Fibroblast of the aortic adventitia (primary cell): ENCODE results near the gene ING4. TPM values are rescaled to one million over a fixed set of nuclear protein-coding genes. Genes with fewer than 3 reads are reported as not detected.

Source experiments
- DNase-seq: peaks from one replicate; pipeline ENCODE4 v3.0.0-alpha.2; 2010; ENCODE audit warnings: low read depth
- H3K4me3 ChIP-seq: 2 replicates; pipeline ENCODE4 v1.5.1; 2011; ENCODE audit warnings: low read depth, mild to moderate bottlenecking, control low read depth, low read length, moderate library complexity
- CTCF ChIP-seq: IDR thresholded peaks from 2 replicates; pipeline ENCODE4 v1.5.1; 2011; ENCODE audit warnings: mild to moderate bottlenecking, low read length, control low read depth, inconsistent platforms; ENCODE audit not compliant: insufficient read depth
- total RNA-seq: library from RNA; depleted of rRNA; stranded (reverse); fragments of >200 nt; gene quantifications from 2 replicates; pipeline ENCODE4 v1.2.3, GENCODE V29; 2012; ENCODE audit warnings: low replicate concordance

Gene ING4
- total RNA-seq, 1 donor, result 34.1 TPM

GRCh38 chr12:6688543-6688998 lies 25.7 kb upstream of the ING4 start:
- no peak for DNase-seq
- TF ChIP-seq CTCF, result no peak
- peak overlapping the region; percentile 97 for H3K4me3 ChIP-seq

DNA sequence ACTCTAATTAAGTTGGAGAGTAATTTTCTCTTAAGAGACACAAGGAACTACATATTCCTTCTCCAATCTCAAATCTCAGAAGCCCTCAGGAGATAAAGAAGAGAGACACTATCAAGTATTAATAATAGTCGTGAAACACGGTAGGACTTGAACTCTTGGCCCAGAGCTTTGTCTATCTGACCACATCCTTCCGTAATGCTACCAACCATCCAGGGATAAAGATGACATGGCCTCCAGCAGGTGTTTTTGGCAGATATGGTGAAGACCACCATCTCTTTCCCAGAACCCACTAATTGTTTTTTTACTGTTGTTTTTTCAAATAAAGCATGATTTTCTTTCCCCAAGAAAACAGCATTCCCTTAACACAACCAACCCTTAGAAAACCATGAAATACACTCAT lies 22.9 kb upstream of the ING4 start:
- TF ChIP-seq CTCF, result no peak
- H3K4me3 ChIP-seq, result no peak overlapping the region
- DNase-seq, result no peak

DNA sequence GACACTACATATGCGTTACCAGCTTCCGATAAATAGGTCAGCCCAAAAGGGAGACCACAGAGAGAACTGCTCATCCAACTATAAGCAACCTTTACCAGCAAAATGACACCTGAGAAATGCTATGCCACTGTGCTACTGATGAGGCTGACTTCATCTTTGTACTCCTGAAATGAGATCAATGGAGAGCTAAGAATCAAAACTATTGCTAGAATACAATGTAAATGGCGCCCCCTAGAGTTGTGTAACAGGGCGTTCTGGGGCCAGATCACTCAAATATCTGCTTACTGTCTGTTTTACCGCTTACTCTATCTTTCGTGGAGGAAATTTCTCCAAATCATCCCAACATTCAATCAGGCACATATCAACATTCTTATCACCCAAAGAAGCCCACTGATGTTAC lies 21.7 kb upstream of the ING4 start:
- peak; percentile 45 for TF ChIP-seq CTCF
- no peak for DNase-seq
- no peak overlapping the region for H3K4me3 ChIP-seq

GRCh38 chr12:6676962-6677361 lies 14.0 kb upstream of the ING4 start:
- no peak overlapping the region for H3K4me3 ChIP-seq
- no peak for TF ChIP-seq CTCF
- DNase-seq, result no peak

DNA sequence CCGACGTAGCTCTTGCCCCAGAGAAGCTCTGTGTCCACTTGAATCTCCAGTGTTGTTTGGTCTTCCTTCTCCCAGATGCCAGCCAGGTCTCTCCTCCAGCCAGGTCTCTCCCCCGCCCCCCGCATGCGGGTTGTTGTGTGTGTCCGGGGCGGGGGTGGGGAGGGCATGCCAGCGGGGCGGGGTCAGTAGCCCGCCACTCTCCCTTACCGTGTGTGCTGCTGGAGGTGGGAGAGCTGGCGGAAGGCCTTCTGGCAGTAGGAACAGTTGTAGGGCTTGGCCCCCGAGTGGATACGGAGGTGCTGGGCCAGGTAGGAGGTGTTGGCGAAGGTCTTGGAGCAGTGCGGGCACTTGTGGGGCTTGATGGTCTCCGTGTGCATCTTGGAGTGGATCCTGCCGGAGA lies 9.2 kb upstream of the ING4 start:
- no peak for TF ChIP-seq CTCF
- DNase-seq, result no peak
- no peak overlapping the region for H3K4me3 ChIP-seq

DNA sequence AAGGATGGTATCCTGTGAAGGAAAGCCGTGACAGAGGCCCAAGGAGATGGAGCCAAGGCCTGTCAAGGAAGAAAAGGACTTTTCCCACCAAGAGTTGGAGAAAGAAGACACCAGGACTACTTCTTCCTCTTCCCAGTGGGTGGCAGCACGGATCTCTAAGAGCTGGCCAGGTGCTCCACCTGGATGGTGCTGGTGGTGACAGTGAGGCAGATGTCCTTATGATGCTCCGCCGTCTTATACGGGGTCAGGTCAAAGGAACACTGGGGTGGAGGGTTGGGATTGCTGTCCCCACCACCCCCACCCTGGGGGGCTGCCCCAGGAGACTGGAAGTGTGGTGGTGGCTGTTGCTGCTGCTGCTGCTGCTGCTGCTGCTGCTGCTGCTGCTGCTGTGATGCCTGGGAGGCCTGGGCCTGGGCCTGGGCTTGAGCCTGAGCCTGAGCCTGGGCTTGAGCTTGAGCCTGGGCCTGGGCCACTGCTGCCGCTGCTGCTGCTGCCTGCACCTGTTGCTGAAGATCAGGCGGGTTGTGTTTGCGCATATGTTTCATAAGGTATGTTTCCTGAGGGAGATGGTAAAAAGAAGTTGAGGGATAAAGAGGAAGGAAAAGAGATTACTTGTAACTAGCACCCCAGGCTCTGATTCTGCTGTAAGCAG lies 4.8 kb upstream of the ING4 start:
- no peak for TF ChIP-seq CTCF
- H3K4me3 ChIP-seq, result no peak overlapping the region
- DNase-seq, result no peak

GRCh38 chr12:6666211-6666610 lies 3.3 kb upstream of the ING4 start:
- no peak overlapping the region for H3K4me3 ChIP-seq
- DNase-seq, result no peak
- TF ChIP-seq CTCF, result no peak
